ENCODE measurements around the gene ZNF536.

DNA sequence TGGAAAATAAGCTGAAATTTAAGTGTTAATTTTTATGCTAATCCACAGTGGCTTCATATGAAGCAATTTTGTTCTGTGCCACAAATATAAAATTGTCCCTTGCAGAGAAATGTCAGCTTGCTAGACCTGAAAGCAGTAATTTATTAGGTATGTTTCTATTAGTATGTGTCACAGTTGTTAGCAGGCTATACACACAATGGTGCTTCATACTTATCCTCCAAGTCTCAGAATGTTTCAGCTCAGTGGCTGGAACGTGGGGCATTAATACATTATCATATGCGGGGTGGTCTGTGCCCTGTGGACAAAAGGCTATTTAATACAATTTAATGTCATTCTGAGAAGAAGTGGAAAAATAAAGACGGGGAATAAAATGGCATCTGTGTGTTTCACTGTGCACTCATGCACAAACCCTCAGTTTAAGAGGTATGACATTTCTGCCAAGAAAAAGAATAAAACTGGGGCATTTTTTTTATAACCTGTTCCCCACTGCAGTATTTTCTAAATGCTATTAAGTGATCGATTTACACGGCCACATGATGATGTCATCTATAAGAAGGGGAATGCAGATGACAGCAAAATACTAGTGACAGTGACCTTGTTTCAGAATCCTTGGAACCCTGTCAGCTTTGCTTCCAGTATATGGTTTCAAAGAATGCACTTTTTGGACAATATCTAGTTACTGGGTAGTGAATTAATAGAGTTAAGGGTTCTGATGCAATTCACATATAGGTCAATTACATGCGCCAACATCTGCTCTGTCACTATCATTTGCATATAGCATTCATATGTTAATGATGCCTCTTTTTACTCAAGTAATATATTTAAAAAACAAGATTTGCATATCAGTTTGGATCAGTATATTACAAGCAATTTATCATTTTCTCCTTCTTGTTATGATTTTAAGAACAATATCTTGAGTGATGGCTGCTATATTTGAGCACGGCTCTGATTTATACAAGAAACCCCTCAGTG is 21.2 kb upstream of the ZNF536 start:
- TF ChIP-seq, protein P1, sequence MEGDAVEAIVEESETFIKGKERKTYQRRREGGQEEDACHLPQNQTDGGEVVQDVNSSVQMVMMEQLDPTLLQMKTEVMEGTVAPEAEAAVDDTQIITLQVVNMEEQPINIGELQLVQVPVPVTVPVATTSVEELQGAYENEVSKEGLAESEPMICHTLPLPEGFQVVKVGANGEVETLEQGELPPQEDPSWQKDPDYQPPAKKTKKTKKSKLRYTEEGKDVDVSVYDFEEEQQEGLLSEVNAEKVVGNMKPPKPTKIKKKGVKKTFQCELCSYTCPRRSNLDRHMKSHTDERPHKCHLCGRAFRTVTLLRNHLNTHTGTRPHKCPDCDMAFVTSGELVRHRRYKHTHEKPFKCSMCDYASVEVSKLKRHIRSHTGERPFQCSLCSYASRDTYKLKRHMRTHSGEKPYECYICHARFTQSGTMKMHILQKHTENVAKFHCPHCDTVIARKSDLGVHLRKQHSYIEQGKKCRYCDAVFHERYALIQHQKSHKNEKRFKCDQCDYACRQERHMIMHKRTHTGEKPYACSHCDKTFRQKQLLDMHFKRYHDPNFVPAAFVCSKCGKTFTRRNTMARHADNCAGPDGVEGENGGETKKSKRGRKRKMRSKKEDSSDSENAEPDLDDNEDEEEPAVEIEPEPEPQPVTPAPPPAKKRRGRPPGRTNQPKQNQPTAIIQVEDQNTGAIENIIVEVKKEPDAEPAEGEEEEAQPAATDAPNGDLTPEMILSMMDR (IDR thresholded peaks at IDR 0.05; ENCODE audit: extremely low read depth in 1 of 2, insufficient read depth in 1 of 2, low read depth in 1 of 2, low read length in 2 of 2) = no peak
- TF ChIP-seq MYC (IDR thresholded peaks at IDR 0.05; ENCODE audit: low read depth, low read length) (no peak), POLR2A (IDR thresholded peaks at IDR 0.05; ENCODE audit: low read depth, low read length) (no peak), EZH2 (IDR thresholded peaks at IDR 0.05; ENCODE audit: borderline replicate concordance, low read depth, low read length, severe bottlenecking) (no peak)
